ENCODE data around the gene MVB12B. TPM values are rescaled to one million over a fixed set of nuclear protein-coding genes. Genes with fewer than 3 reads are reported as not detected.

Gene MVB12B
- total and polyA plus RNA-seq, 2 of the 4 experiments (the other 2 are of a cell fraction), result 2.0 to 4.0 TPM

GRCh38 chr9:126301196-126301595 is 25.4 kb upstream of the MVB12B start:
- no peak overlapping the region for H2BK20ac ChIP-seq (ENCODE audit: low read depth, low read length)
- CTCF ChIA-PET, result interaction anchor here (2.1 to 3.0 kb wide), 2 partner anchors 97 to 190 kb away, joined by 7 to 14 read pairs; no protein-coding TSS in a partner anchor
- no peak overlapping the region for H4K91ac ChIP-seq (ENCODE audit: insufficient read depth, low read depth, low read length)
- no peaks in the 10 kb centered on the region for H3K9me1 ChIP-seq (ENCODE audit: insufficient read depth, low read length)
- DNase-seq (no peak), ATAC-seq (ENCODE audit: low read depth) (no peak)
- H2AFZ ChIP-seq (replicated peaks; ENCODE audit: low read length, poor library complexity), result no peak overlapping the region
- in situ Hi-C loops (cut with MboI; ENCODE audit: low sequenced_read_pairs), result loop anchor here (5.0 kb wide), 2 partner anchors 96 to 191 kb away; no protein-coding TSS in a partner anchor
- POLR2A ChIA-PET (ENCODE audit: unreplicated experiment), result no interaction called here
- no peak overlapping the region for H3K4ac ChIP-seq (ENCODE audit: low read depth, low read length)
- intact Hi-C loops (cut with micrococcal nuclease), result no loop called here
- H3K27me3 ChIP-seq (ENCODE audit: control insufficient read depth, insufficient read depth, low read length), result peaks cover 45% of the 10 kb centered on the region
- no peaks in the 10 kb centered on the region for H3K9me3 ChIP-seq (ENCODE audit: control insufficient read depth, insufficient read depth, low read length)
- H2BK120ac ChIP-seq (ENCODE audit: low read depth, low read length), result no peak overlapping the region
- no peak overlapping the region for H3K4me2 ChIP-seq (ENCODE audit: low read depth, low read length)
- no peak overlapping the region for H3K23ac ChIP-seq (ENCODE audit: low read depth, low read length)
- H3K79me1 ChIP-seq (ENCODE audit: low read depth in 1 of 2, low read length in 2 of 2), result no peaks in the 10 kb centered on the region
- H3K27ac ChIP-seq (ENCODE audit: insufficient read depth, low read length), result no peak overlapping the region
- H2AK9ac ChIP-seq (replicated peaks; ENCODE audit: low read depth, low read length, poor library complexity), result no peak overlapping the region
- no peak overlapping the region for H2BK15ac ChIP-seq (ENCODE audit: low read depth, low read length)
- no peak overlapping the region for H2BK5ac ChIP-seq (ENCODE audit: low read depth, low read length, poor library complexity, severe bottlenecking)
- no peaks in the 10 kb centered on the region for H4K20me1 ChIP-seq (ENCODE audit: insufficient read depth, low read length)
- H3K9ac ChIP-seq (ENCODE audit: low read depth, low read length), result no peak overlapping the region
- no peak overlapping the region for H3K4me3 ChIP-seq (ENCODE audit: insufficient read depth, low read depth, low read length)
- no peak overlapping the region for H4K5ac ChIP-seq (ENCODE audit: low read depth, low read length)
- no peak overlapping the region for H3K56ac ChIP-seq (ENCODE audit: extremely low read depth, insufficient read depth, low read length)
- no peak overlapping the region for H2AK5ac ChIP-seq (ENCODE audit: low read depth, low read length)
- H3K4me1 ChIP-seq (ENCODE audit: control insufficient read depth, insufficient read depth, low read length), result no peaks in the 10 kb centered on the region
- H4K8ac ChIP-seq (ENCODE audit: low read depth in 2 of 2, low read length in 2 of 2), result no peak overlapping the region
- BruUV-seq (replicated peaks), result no TSS peak
- WGBS, 2 experiments (ENCODE audit: extremely low coverage in 2 of 2, insufficient read length in 1 of 2), result no CpG with 5 or more reads among the region's 3 CpGs
- no peaks in the 10 kb centered on the region for H3K36me3 ChIP-seq (ENCODE audit: control insufficient read depth, insufficient read depth, low read length)
- H3K18ac ChIP-seq (ENCODE audit: low read depth, low read length), result no peak overlapping the region
- H3K14ac ChIP-seq (replicated peaks; ENCODE audit: low read depth, low read length), result no peak overlapping the region
- TF ChIP-seq MAZ (IDR thresholded peaks at IDR 0.05; ENCODE audit: borderline replicate concordance, low read depth, low read length) (no peak), ELK1 (IDR thresholded peaks at IDR 0.05; ENCODE audit: borderline replicate concordance, low read depth, low read length) (no peak), RCOR1 (IDR thresholded peaks at IDR 0.05; ENCODE audit: insufficient replicate concordance, low read length) (no peak), FOS (IDR thresholded peaks at IDR 0.05; ENCODE audit: low read depth, low read length) (no peak), RFX5 (IDR thresholded peaks at IDR 0.05; ENCODE audit: low read depth, low read length) (no peak), CHD1 (IDR thresholded peaks at IDR 0.05; ENCODE audit: low read depth, low read length) (no peak), SMC3 (IDR thresholded peaks at IDR 0.05; ENCODE audit: low read depth, low read length) (no peak), MAFK (IDR thresholded peaks at IDR 0.05; ENCODE audit: low read depth, low read length) (no peak), POLR2A (IDR thresholded peaks at IDR 0.05; ENCODE audit: low read depth, low read length) (no peak), CEBPB (IDR thresholded peaks at IDR 0.05; ENCODE audit: low read depth, low read length) (no peak), RAD21 (IDR thresholded peaks at IDR 0.05; ENCODE audit: low read length) (no peak)
- TF ChIP-seq, protein P1, sequence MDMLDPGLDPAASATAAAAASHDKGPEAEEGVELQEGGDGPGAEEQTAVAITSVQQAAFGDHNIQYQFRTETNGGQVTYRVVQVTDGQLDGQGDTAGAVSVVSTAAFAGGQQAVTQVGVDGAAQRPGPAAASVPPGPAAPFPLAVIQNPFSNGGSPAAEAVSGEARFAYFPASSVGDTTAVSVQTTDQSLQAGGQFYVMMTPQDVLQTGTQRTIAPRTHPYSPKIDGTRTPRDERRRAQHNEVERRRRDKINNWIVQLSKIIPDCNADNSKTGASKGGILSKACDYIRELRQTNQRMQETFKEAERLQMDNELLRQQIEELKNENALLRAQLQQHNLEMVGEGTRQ (IDR thresholded peaks at IDR 0.05; ENCODE audit: low read depth, low read length), result no peak
- TF ChIP-seq, protein P2, sequence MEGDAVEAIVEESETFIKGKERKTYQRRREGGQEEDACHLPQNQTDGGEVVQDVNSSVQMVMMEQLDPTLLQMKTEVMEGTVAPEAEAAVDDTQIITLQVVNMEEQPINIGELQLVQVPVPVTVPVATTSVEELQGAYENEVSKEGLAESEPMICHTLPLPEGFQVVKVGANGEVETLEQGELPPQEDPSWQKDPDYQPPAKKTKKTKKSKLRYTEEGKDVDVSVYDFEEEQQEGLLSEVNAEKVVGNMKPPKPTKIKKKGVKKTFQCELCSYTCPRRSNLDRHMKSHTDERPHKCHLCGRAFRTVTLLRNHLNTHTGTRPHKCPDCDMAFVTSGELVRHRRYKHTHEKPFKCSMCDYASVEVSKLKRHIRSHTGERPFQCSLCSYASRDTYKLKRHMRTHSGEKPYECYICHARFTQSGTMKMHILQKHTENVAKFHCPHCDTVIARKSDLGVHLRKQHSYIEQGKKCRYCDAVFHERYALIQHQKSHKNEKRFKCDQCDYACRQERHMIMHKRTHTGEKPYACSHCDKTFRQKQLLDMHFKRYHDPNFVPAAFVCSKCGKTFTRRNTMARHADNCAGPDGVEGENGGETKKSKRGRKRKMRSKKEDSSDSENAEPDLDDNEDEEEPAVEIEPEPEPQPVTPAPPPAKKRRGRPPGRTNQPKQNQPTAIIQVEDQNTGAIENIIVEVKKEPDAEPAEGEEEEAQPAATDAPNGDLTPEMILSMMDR (conservative IDR thresholded peaks at IDR 0.05; ENCODE audit: low read depth, low read length), result no peak
- dilution Hi-C loops (cut with HindIII; ENCODE audit: low sequenced_read_pairs, unreplicated experiment), result no loop called here
